ENCODE results near the gene CACNA1C.

Gene CACNA1C

GRCh38 chr12:2403221-2403976, 350.6 kb downstream of the CACNA1C start:
- no peak for DNase-seq

- no peak for DNase-seq
Measured at GRCh38 chr12:2405039-2405438, 352.3 kb downstream of the CACNA1C start.

- no peak for DNase-seq
Measured at GRCh38 chr12:2406903-2407302, 354.1 kb downstream of the CACNA1C start.

- no peak for DNase-seq
Measured at GRCh38 chr12:2408262-2408661, 355.5 kb downstream of the CACNA1C start.

GRCh38 chr12:2409656-2410265, 357.0 kb downstream of the CACNA1C start:
- no peak for DNase-seq

GRCh38 chr12:2410496-2410895, 357.7 kb downstream of the CACNA1C start:
- DNase-seq: no peak

- no peak for DNase-seq
Measured at GRCh38 chr12:2411011-2411410, 358.2 kb downstream of the CACNA1C start.

- no peak for DNase-seq
Measured at GRCh38 chr12:2411616-2412304, 359.0 kb downstream of the CACNA1C start.

- DNase-seq: no peak
Measured at GRCh38 chr12:2412305-2412643, 359.5 kb downstream of the CACNA1C start.

- DNase-seq: no peak
Measured at GRCh38 chr12:2413301-2413700, 360.5 kb downstream of the CACNA1C start.

- no peak for DNase-seq
Measured at GRCh38 chr12:2413999-2414792, 361.4 kb downstream of the CACNA1C start.

- no peak for DNase-seq
Measured at GRCh38 chr12:2414810-2415567, 362.2 kb downstream of the CACNA1C start.

- DNase-seq: no peak
Measured at GRCh38 chr12:2415568-2415944, 362.8 kb downstream of the CACNA1C start.

- DNase-seq: no peak
Measured at GRCh38 chr12:2416158-2416557, 363.4 kb downstream of the CACNA1C start.

GRCh38 chr12:2417481-2418160, 364.8 kb downstream of the CACNA1C start:
- DNase-seq: no peak

GRCh38 chr12:2418579-2418978, 365.8 kb downstream of the CACNA1C start:
- no peak for DNase-seq

- no peak for DNase-seq
Measured at GRCh38 chr12:2422591-2422990, 369.8 kb downstream of the CACNA1C start.

GRCh38 chr12:2429032-2429431, 376.2 kb downstream of the CACNA1C start:
- no peak for DNase-seq

- no peak for DNase-seq
Measured at GRCh38 chr12:2431810-2432209, 379.0 kb downstream of the CACNA1C start.

- no peak for DNase-seq
Measured at GRCh38 chr12:2432856-2433255, 380.1 kb downstream of the CACNA1C start.

- no peak for DNase-seq
Measured at GRCh38 chr12:2435511-2435910, 382.7 kb downstream of the CACNA1C start.

Data from activated T-cell treated with anti-CD3 and anti-CD28 coated beads for 4 hours (primary cell).